Tongue (tissue), 3 donors: Measurements from ENCODE around the gene EIF2B2. TPM values are rescaled to one million over a fixed set of nuclear protein-coding genes. Genes with fewer than 3 reads are reported as not detected.

ENCODE experiments used
- DNase-seq: peaks from one replicate; pipeline ENCODE4 v3.0.0-alpha.2; 2015
- small RNA-seq: library from RNA; depleted of rRNA; stranded (forward); fragments of <200 nt; gene quantifications from one replicate; pipeline ENCODE3, GENCODE V24; 2014; ENCODE audit warnings: low replicate concordance
- total RNA-seq: library from RNA; depleted of rRNA; stranded (reverse); fragments of >200 nt; gene quantifications from one replicate; pipeline ENCODE4 v1.2.3, GENCODE V29; 2014

The EIF2B2 gene
- total RNA-seq, 1 donor from 2014 or later = 46.8 TPM

DNA sequence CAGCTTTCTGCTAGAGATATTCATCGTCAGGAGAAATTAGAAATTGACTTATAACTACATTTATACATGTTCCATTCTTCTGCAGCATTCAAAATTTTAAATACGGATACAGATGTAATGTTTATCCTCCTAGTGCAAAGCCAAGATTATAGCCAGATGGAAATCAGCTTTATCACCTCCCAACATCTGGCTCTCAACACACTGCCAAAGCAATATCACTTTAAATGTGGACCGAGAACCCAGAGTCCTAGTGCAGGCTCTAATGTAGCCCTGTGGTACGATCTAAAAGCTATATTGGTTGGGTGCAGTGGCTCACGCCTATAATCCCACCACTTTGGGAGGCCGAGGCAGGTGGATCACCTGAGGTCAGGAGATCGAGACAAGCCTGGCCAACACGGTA lies 42.0 kb downstream of the EIF2B2 start:
- DNase-seq = peak; percentile 67

DNA sequence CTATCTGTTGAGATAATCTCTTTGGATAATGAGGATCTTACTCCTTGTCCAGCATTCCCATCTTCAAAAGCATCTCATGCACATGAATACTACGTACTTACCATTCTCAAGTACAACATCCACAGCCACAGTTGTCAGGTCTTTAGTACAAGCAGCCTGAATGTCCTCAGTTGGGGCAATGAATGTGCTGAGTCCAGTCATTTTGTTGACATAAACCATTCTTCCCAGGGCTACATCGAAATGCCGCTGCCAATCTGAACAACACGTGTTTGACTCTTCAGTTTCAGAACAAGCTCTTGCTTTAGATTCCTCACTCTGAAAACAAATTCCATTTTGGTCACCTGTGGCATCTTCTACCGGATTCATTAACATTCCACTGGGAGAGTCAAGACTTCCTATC lies 43.6 kb downstream of the EIF2B2 start:
- no peak for DNase-seq

DNA sequence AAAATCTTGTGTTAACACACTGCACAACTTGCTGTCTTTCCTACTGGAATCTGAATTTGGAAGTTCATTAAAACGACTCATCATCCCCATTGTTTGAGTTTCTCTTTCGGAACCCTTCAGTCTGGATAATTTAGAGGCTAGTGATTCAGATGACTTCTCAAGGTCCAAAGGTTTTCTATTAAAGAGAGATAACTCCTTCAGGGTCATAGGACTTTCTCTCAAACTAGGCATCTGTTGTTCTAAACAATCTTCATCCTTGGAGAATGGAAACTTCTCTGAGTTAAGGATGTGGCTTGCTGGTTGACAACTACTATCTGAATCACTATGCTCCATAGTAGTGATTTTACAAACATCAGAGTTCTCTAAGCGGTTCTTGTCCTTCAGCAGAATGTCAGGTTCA lies 44.2 kb downstream of the EIF2B2 start:
- no peak for DNase-seq

DNA sequence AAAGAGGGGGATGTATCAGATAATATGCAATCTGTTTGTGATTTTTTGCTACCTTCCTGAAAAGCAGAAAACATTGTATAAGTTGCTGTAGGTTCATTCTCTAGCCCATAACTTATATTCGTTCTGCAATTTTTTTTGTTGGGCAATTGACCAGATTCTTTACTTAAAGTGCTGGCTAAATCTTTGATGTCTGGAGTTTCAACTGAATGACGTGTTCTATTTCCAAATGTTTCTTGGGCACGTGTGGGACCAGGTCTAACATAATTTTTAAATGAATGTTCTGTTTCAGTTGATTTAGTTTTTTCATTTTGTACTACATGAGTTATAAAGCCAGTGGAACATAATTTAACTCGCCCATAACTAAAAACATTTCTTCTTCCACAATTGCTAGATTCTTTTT lies 44.8 kb downstream of the EIF2B2 start:
- no peak for DNase-seq

DNA sequence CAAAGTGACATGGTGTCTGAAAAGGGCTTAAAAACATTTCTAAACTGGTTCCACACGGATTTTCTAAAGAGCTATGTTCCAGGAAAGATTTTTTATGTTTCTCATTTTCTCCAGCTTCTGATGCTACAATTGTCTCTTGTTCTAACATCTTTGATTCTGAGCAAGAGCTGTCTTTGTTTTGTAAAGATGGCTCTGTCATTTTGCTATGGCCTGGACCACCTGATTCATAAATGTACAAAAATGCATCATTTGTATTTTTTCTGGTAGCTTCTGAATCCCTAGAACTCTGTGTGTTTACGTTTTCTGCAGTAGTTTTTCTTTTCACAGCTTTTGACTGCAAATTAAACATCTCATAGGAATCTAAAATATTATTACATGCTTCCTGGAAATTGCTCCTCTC lies 45.4 kb downstream of the EIF2B2 start:
- DNase-seq = no peak

DNA sequence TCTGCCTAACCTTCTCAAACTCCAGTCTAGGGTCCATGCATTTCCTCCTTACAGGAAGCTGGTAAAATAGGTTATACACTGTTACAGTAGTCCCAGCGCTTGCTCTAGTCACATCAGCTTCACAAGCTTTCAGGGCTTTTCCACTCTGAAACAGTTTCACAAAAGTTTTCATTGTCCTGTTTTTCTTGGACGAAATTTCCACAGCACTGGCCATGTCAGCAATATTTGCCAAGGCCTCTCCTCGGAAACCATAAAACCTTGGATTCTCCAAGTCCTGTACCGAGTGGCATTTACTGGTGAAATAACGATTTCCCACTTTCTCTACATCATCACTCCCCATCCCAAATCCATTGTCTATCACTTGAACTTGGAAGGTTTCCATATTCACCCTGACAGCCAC lies 46.4 kb downstream of the EIF2B2 start:
- DNase-seq = no peak

DNA sequence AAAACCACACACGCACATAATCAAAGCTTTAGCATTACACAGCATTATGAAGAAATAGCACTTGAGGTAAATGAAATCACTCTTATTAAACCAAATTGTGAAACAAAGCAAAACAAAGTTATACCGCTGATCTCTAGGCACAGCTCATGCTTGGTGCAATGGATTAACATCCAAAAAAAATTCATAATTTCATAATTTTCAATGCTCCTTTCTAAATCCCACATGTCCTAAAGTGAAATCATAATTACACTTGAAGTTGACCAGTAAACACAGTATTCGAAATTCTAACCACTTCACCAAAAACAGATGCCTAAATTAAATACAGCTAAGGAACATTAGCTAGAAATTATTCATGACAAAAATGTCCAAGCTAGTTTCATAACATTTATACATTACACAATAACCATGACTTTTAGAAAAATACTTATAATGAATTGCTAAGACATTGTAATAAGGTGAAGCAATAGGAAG lies 47.0 kb downstream of the EIF2B2 start:
- DNase-seq = no peak

DNA sequence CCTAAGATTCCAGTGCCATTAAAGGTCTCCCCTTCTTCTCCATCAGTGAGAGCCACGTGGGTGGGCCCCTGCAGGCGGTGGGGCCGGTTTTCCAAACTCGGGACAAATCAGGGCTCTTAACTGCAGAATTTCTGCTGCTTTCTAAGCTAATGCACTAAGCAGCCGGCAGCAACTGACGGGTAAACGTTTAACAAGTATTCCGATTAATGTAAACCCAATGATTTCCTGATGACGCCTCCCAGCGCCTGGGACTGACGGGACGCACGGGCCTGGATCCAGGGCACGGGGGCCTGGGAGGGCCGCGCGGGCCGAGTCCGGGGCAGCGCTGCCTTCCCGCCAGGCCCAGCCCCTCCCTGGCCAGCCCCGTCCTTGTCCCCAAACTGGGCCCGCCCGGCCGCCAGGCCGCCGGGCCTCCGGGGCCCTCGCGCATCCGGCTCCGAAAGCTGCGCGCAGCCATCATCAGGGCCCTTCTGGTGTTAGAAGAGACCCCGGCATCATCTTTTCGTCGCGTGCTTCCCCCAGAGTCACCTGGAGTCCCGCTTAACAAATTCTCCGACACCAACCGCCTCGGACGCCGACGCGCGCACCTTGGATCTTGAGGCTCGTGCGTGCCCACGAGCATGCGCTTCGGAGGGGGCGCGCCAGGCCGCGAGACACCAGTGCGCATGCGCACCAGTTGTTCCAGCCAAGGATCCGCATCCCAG lies 48.3 kb downstream of the EIF2B2 start, which contains the start of gene MLH3:
TSS of gene MLH3 (minus strand) at position 616 of the 704 bp plus-strand sequence. CDS start 1,812 bp downstream, outside the sequence.
- peak; percentile 95 for DNase-seq

DNA sequence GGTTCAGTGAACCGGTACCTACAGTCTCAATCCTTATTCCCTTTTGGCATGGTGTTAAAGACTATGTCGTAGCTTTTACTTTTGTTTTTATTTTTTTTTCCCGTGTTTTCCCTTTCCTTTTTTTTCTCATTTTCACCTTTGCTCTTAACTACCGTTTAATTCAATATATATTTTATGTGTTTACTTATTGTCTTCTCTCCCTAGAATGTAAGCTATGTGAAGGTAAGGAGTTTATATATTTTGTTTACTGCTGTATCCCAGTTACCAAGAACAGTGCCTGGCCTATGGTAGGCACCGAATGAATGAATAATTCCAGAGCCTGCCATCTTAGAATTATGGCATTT lies 48.8 kb downstream of the EIF2B2 start:
- no peak for DNase-seq

DNA sequence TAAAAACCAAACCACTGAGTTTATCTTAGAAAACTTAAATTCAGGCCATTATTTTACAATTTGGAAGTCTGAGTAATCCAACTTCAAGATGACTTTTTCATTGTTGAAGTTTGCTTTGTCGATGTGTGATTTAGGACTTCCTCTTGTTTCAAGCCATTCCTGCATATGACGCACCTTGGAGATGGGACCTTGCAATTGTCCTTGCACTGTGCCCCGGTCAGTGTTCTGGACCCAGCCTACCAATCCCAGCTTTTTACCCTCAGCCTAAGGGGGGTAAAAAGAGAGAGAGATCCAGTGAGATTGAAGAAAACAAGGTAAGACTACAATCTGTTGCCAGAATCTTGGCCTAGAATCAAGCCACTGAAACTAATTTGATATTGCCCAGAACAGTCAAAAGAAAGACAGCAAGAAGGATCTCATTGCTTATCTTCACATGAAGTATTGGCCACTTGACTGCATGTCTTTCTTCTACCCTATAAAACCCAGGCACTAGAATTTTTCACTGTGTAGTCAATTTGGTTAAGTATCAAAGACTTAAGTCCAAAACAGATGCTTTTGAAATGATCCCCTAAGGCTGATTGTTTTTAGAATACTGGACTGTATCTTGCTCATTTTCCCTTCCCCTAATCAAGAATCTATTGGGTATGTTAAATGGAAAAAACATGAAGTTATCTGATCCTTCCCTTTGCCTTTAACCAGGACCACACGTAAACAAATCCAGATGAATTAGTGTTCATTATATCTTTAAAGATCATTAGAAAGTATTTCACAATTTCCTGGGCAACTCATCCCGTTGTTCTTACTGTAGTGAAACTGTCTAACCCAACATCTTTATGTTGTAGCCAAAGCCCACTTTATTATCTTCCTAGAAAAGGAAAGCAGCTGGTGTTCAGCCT lies 50.9 kb downstream of the EIF2B2 start:
- no peak for DNase-seq

DNA sequence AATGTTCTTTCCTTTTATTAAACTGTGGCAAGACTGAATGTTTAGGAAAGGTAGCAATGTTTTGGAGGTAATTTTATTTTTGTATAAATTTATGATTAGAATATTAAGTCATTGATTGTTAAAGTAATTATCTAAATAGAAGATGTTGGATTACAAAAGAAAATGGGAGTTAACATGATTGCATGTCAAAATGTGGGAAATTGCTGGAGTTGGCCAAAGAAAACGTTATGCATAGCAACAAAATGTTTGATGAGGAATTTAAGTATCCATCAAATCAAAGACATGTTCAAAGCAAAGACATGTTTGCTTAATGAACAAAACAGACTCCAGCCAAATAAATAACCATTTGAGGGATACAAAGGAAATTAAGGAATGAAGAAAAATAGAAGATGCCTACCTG lies 51.7 kb downstream of the EIF2B2 start:
- DNase-seq = no peak

DNA sequence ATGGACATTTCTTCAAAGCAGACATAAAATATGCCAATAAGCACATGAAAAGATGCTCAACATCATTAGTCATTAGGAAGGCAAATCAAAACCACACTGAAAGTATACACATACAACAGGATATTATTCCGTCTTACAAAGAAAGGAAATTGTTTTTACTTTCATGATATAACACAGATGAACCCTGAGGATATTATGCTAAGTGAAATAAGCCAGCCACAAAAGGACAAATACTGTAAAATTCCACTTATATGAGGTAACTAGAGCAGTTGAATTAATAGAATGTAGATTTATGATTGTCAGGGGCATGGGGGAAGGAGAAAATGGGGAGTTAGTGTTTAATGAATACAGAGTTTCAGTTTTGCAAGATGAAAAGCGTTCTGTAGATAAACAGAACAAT lies 56.9 kb downstream of the EIF2B2 start:
- DNase-seq = no peak

DNA sequence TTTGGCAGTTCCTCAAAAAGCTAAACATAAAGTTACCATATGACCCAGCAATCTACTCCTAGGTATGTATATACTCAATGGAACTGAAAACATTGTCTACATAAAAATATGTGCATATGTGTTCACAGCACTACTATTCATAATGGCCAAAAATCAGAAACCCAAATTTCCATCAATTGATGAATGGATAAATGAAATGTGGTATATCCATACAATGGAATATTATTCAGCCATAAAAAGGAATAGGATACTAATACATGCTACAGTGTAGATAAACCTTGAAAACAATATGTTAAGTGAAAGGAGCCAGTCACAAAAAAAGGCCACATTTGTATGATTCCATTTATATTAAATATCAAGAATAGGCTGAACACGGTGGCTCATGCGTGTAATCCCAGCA lies 57.7 kb downstream of the EIF2B2 start:
- no peak for DNase-seq

Small RNA genes lying within 50 kb of the gene (small RNA-seq; reads per million reads assigned to genes)
- gene RNU6-689P = not detected

Other genes with a start within 250 kb of the EIF2B2 start
- gene YLPM1, start 239.6 kb upstream of the EIF2B2 start, total RNA-seq = 69.9 TPM
- gene PROX2, start 126.8 kb upstream of the EIF2B2 start, total RNA-seq = not detected
- 78.7 TPM for gene DLST, start 121.0 kb upstream of the EIF2B2 start, total RNA-seq
- 12.6 TPM for gene RPS6KL1, start 79.7 kb upstream of the EIF2B2 start, total RNA-seq
- 8.6 TPM for gene PGF, start 47.3 kb upstream of the EIF2B2 start, total RNA-seq
- 63.5 TPM for gene MLH3, start 48.5 kb downstream of the EIF2B2 start, total RNA-seq
- gene ACYP1, start 61.1 kb downstream of the EIF2B2 start, total RNA-seq = 14.6 TPM
- 0.62 TPM for gene ZC2HC1C, start 66.7 kb downstream of the EIF2B2 start, total RNA-seq
- 70.2 TPM for gene NEK9, start 124.1 kb downstream of the EIF2B2 start, total RNA-seq
- gene TMED10, start 173.7 kb downstream of the EIF2B2 start, total RNA-seq = 189 TPM